Measurements from ENCODE around the gene IPO9. TPM values are rescaled to one million over a fixed set of nuclear protein-coding genes. Genes with fewer than 3 reads are reported as not detected.

The IPO9 gene
- total RNA-seq, 1 donor from 2014 or later = 124 TPM

DNA sequence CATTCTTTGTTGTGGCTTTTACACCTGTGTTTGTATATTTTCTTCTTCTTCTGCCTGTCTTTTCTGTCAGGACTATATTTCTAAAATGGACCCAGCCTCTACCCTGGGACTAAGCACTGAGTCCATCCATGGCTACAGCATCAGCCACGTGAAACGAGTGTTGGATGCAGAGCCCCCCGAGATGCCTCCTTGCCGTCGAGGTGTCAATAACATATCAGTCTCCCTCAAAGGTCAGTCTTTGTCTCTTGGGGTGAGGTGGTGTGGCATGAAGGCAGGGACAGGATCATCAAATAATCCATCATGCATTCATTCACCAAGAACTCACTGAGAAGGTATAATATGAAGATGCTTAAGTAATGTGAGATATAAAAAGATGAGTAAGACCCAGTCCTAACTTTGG, 19.1 kb upstream of the IPO9 start:
- TF ChIP-seq, protein P1, sequence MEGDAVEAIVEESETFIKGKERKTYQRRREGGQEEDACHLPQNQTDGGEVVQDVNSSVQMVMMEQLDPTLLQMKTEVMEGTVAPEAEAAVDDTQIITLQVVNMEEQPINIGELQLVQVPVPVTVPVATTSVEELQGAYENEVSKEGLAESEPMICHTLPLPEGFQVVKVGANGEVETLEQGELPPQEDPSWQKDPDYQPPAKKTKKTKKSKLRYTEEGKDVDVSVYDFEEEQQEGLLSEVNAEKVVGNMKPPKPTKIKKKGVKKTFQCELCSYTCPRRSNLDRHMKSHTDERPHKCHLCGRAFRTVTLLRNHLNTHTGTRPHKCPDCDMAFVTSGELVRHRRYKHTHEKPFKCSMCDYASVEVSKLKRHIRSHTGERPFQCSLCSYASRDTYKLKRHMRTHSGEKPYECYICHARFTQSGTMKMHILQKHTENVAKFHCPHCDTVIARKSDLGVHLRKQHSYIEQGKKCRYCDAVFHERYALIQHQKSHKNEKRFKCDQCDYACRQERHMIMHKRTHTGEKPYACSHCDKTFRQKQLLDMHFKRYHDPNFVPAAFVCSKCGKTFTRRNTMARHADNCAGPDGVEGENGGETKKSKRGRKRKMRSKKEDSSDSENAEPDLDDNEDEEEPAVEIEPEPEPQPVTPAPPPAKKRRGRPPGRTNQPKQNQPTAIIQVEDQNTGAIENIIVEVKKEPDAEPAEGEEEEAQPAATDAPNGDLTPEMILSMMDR (conservative IDR thresholded peaks at IDR 0.05) = no peak
- no peak for DNase-seq (ENCODE audit: low read depth, low spot score)
- H3K9me3 Mint-ChIP-seq = no peaks in the 10 kb centered on the region
- H3K36me3 Mint-ChIP-seq (ENCODE audit: low read depth) = peaks cover 40% of the 10 kb centered on the region
- no peaks in the 10 kb centered on the region for H3K4me1 Mint-ChIP-seq
- H3K27me3 Mint-ChIP-seq (ENCODE audit: low read depth) = no peaks in the 10 kb centered on the region
- H3K4me3 Mint-ChIP-seq = no peak overlapping the region
- H3K27ac Mint-ChIP-seq (ENCODE audit: unreplicated experiment) = no peak overlapping the region

DNA sequence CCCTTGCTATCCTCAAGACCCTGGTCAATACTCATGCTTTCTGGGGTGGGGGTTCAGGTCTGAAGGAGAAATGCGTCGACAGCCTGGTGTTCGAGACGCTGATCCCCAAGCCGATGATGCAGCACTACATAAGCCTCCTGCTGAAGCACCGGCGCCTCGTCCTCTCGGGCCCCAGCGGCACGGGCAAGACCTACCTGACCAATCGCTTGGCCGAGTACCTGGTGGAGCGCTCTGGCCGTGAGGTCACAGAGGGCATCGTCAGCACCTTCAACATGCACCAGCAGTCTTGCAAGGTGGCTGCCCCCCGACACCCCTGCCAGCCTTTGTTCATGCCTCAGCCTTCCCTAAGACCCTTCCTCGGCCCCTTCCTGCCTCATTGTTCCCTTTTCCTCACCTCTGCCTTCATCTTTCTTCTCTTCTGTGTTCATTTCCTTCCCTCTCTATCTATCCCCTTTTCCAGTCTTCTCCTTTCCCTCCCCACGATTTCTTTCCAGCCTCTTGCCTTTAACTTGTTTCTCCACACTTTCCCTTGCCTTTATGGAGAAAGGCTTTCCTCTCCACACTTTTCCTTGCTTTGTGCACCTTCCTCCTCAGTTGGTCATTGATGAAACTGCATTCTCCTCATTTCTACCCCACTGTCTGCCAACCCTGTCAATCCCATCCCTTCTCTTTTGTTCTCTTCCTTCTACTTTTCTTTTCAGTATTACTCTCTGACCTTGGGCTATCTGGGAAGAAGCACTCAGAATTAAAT, 18.3 kb upstream of the IPO9 start:
- H3K4me1 Mint-ChIP-seq = no peaks in the 10 kb centered on the region

DNA sequence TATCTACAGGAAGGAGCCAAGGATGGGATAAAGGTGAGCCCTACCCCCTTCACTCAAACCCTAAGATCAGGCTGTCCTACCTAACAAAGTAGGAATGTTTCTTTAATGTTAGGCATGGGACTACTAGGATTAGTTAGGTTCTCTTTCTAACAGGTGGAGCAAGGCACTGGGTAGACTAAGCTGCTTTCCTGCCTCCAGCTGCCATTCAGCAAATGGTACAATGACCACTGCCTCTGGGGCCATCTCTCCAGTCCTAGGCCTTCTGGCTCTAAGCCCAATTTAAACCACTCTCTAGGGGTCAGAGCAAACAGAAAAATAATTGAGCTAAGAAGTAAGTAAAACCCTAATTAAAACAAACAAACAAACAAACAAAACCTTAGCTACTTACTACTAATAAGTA, 15.7 kb upstream of the IPO9 start:
- no peaks in the 10 kb centered on the region for H3K9me3 Mint-ChIP-seq
- no peak for DNase-seq (ENCODE audit: low read depth, low spot score)
- H3K4me3 Mint-ChIP-seq = no peak overlapping the region
- no peak overlapping the region for H3K27ac Mint-ChIP-seq (ENCODE audit: unreplicated experiment)
- no peaks in the 10 kb centered on the region for H3K27me3 Mint-ChIP-seq (ENCODE audit: low read depth)
- H3K36me3 Mint-ChIP-seq (ENCODE audit: low read depth) = peaks cover 36% of the 10 kb centered on the region
- H3K4me1 Mint-ChIP-seq = no peaks in the 10 kb centered on the region
- TF ChIP-seq, protein P1 (conservative IDR thresholded peaks at IDR 0.05) = no peak

More for the DNA sequence above, 18.3 kb upstream of the IPO9 start:
- Mint-ChIP-seq H3K9me3 (no peaks in the 10 kb centered on the region), H3K4me3 (no peak overlapping the region), H3K36me3 (ENCODE audit: low read depth) (peaks cover 42% of the 10 kb centered on the region), H3K27me3 (ENCODE audit: low read depth) (no peaks in the 10 kb centered on the region), H3K27ac (ENCODE audit: unreplicated experiment) (no peak overlapping the region)
- TF ChIP-seq, protein P1 (conservative IDR thresholded peaks at IDR 0.05) = no peak
- DNase-seq (ENCODE audit: low read depth, low spot score) = no peak

DNA sequence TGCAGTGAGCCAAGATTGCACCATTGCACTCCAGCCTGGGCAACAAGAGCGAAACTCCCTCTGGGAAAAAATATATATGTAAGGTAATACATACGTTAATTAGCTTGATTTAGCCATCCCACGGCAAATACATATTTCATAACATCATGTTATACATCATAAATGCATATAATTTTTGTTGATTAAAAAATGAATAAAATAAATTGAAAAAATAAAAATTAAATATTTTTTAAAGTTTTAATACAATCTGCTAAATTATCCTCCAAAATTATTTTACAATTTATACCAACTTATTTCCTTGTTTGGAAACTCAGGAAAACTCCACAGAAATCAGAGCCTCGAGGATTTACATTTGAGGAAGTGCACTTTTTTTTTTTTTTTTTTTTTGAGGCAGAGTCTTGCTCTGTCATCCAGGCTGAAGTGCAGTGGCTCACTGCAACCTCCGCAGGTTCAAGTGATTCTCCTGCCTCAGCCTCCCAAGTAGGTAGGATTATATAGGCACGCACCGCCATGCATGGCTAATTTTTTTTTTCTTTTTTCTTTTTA, 12.6 kb upstream of the IPO9 start:
- Mint-ChIP-seq H3K27ac (ENCODE audit: unreplicated experiment) (no peak overlapping the region), H3K36me3 (ENCODE audit: low read depth) (peaks cover 40% of the 10 kb centered on the region), H3K4me1 (no peaks in the 10 kb centered on the region), H3K9me3 (no peaks in the 10 kb centered on the region), H3K4me3 (no peak overlapping the region), H3K27me3 (ENCODE audit: low read depth) (no peaks in the 10 kb centered on the region)
- DNase-seq (ENCODE audit: low read depth, low spot score) = no peak
- TF ChIP-seq, protein P1 (conservative IDR thresholded peaks at IDR 0.05) = no peak

DNA sequence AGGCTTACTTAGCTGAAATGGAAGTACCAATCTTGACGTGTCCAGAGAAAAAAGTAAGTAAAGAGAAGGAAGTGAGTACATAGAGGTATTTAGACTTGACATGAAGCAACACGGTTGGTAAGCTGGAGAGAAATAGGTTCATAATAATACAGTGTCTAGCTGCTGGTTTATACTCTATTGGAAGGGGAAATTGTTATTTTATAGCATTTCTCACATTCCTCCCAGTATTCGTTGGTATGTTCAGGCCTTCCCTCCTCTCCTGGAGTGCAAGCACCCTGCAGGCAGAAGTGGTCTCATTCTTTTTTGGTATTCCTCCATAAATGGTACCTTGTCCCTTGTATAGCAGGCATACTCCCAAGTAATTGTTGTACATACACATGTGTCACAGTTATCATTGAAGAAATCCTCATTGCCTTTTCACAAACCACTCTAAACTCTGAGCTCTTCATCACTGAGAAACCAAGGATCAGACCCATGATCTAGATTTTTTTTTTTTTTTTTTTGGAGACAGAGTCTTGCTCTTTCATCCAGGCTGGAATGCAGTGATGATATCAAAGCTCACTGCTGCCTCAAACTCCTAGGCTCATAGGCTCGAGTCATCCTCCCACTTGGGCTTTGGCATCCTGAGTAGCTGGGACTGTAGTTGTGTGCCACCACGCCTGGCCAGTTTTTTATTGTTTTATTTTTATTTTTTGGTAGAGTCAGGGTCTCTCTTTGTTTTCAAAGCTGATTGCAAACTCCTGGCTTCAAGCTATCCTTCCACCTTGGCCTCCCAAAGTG, 9.8 kb upstream of the IPO9 start:
- H3K27me3 Mint-ChIP-seq (ENCODE audit: low read depth) = no peaks in the 10 kb centered on the region
- H3K4me3 Mint-ChIP-seq = no peak overlapping the region
- no peak for DNase-seq (ENCODE audit: low read depth, low spot score)
- H3K36me3 Mint-ChIP-seq (ENCODE audit: low read depth) = peaks cover 33% of the 10 kb centered on the region
- TF ChIP-seq, protein P1 (conservative IDR thresholded peaks at IDR 0.05) = no peak
- H3K9me3 Mint-ChIP-seq = no peaks in the 10 kb centered on the region
- no peak overlapping the region for H3K27ac Mint-ChIP-seq (ENCODE audit: unreplicated experiment)
- H3K4me1 Mint-ChIP-seq = no peaks in the 10 kb centered on the region

Data from neural crest cell (in vitro differentiated cells).